Measurements from ENCODE around the gene SGSM2. TPM values are rescaled to one million over a fixed set of nuclear protein-coding genes. Genes with fewer than 3 reads are reported as not detected.

Gene SGSM2
- total RNA-seq, 4 donors from 2014 or later: 32.9 to 58.6 (median 47.4) TPM

DNA sequence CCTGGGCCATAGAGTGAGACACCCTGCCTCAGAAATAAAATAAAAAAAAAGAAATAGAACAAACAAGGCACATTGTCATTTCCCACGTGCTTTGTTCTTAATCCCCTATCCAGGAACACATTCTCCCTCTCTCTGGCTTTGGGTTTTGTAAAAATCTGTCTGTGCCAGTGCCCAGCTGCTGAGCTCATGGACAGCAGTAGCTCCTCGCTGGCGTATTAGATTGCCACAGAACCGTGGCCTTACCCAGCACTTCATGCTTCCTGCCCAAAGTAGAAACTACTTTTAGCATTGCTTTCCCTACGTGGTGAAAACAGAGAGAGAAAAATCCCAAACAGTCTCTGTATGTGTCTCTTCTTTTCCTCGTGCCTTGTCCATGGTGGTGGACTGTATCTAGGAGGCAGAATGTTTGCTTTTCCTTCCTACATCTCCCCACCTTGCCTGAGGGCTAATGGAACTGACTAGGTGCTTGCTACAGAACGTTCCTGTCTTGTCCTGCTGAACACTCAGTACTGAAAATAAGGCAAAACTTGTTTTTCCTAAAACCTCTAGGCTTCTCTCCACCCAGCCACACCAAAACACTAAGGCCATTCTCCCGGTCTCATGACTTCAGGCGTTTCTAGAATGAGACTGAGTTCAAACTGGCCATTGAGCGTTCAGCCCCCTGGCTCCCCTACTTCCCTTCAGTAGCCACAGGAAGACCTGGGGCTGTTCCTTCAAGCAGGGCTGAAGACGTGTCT is 37.4 kb downstream of the SGSM2 start:
- TF ChIP-seq POLR2A (IDR thresholded peaks at IDR 0.05) (no peak), EP300 (IDR thresholded peaks at IDR 0.05) (no peak), POLR2AphosphoS5 (IDR thresholded peaks at IDR 0.05) (no peak)
- TF ChIP-seq, protein P1, sequence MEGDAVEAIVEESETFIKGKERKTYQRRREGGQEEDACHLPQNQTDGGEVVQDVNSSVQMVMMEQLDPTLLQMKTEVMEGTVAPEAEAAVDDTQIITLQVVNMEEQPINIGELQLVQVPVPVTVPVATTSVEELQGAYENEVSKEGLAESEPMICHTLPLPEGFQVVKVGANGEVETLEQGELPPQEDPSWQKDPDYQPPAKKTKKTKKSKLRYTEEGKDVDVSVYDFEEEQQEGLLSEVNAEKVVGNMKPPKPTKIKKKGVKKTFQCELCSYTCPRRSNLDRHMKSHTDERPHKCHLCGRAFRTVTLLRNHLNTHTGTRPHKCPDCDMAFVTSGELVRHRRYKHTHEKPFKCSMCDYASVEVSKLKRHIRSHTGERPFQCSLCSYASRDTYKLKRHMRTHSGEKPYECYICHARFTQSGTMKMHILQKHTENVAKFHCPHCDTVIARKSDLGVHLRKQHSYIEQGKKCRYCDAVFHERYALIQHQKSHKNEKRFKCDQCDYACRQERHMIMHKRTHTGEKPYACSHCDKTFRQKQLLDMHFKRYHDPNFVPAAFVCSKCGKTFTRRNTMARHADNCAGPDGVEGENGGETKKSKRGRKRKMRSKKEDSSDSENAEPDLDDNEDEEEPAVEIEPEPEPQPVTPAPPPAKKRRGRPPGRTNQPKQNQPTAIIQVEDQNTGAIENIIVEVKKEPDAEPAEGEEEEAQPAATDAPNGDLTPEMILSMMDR (IDR thresholded peaks at IDR 0.05): no peak
- 63 to 75% methylated on average over 6 to 9 of the region's 11 CpGs for WGBS, 2 donors (ENCODE audit: low coverage in 1 of 2)
- Histone ChIP-seq H3K4me1 (peaks cover 0 to 8% (median 5%) of the 10 kb centered on the region in 3 donors), H3K4me3 (no peak overlapping the region), H3K27ac (peak overlapping the region in 2 of 4 donors; percentile 19 to 27), H3K27me3 (no peaks in the 10 kb centered on the region), H3K36me3 (peaks cover 0 to 92% of the 10 kb centered on the region in 2 donors), H3K9me3 (no peaks in the 10 kb centered on the region)
- no peak for ATAC-seq

DNA sequence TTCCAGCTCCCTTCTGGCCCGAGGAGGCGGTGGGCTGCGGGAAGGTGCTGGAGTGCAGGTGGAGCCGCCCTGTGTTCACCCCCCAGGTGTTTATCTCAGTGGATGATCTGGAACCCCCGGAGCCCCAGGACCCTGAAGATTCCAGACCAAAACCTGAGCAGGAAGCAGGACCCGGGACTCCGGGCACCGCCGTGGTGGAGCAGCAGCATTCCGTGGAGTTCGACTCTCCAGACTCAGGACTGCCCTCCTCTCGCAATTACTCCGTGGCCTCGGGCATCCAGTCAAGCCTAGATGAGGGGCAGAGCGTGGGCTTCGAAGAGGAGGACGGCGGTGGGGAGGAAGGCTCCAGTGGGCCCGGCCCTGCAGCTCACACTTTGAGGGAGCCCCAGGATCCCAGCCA is 38.1 kb downstream of the SGSM2 start:
- H3K4me1 ChIP-seq: peaks cover 0 to 1% (median 1%) of the 10 kb centered on the region in 3 donors
- WGBS, 2 donors (ENCODE audit: low coverage in 1 of 2): no CpG with 5 or more reads among the region's 19 CpGs
- no peaks in the 10 kb centered on the region for H3K27me3 ChIP-seq
- peaks cover 0 to 98% of the 10 kb centered on the region in 2 donors for H3K36me3 ChIP-seq
- H3K9me3 ChIP-seq: no peaks in the 10 kb centered on the region
- TF ChIP-seq EP300 (IDR thresholded peaks at IDR 0.05) (no peak), POLR2AphosphoS5 (IDR thresholded peaks at IDR 0.05) (no peak), POLR2A (IDR thresholded peaks at IDR 0.05) (no peak)
- TF ChIP-seq, protein P1 (IDR thresholded peaks at IDR 0.05): no peak
- ATAC-seq: no peak
- peak overlapping the region in 1 of 2 donors; percentile 8 for H3K4me3 ChIP-seq
- peak overlapping the region in 2 of 4 donors; percentile 19 to 27 for H3K27ac ChIP-seq

DNA sequence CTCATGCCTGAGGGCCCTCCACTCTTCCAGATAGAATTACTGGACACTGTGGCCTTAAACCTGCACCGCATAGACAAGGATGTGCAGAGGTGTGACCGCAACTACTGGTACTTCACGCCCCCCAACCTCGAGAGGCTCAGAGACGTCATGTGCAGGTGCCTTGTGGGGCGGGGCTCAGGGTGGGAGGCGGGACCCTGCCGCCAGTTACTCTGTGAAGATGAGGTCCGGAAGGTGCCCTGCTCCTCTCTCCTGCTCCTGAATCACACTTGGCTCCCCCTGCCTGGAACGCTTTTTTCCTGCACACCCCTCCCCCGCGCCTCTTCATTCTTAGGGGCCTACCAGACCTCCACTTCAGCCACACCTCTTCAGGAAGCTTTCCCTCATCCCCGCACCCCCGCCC is 38.8 kb downstream of the SGSM2 start:
- peaks cover 0 to 98% of the 10 kb centered on the region in 2 donors for H3K36me3 ChIP-seq
- TF ChIP-seq, protein P1 (IDR thresholded peaks at IDR 0.05): no peak
- no peak for TF ChIP-seq POLR2A (IDR thresholded peaks at IDR 0.05)
- TF ChIP-seq POLR2AphosphoS5 (IDR thresholded peaks at IDR 0.05): no peak
- no peak for TF ChIP-seq EP300 (IDR thresholded peaks at IDR 0.05)
- ATAC-seq: no peak
- 94 to 96% methylated on average over 5 to 10 of the region's 14 CpGs for WGBS, 2 donors (ENCODE audit: low coverage in 1 of 2)
- H3K4me1 ChIP-seq: no peaks in the 10 kb centered on the region
- peak overlapping the region in 1 of 2 donors; percentile 8 for H3K4me3 ChIP-seq
- H3K9me3 ChIP-seq: no peaks in the 10 kb centered on the region
- no peak overlapping the region for H3K27ac ChIP-seq
- no peaks in the 10 kb centered on the region for H3K27me3 ChIP-seq

DNA sequence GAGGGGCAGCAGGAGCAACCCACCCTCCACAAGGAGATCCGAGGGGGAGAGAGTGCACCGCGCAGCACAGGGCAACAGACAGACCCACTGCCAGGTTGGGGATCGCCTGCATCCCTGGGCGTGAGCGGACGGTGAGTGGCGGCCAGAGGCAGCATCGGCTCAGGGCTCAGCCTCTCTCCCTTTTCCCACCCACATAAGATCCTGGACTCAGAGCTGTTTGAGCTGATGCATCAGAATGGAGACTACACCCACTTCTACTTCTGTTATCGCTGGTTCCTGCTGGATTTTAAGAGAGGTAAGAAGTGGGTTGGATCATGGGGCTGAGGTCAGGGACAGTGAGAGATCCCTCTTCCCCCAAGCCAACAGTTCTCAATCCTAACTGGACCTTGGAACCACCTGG is 40.4 kb downstream of the SGSM2 start:
- peaks cover 0 to 9% (median 0%) of the 10 kb centered on the region in 3 donors for H3K4me1 ChIP-seq
- no peak overlapping the region for H3K4me3 ChIP-seq
- H3K27me3 ChIP-seq: no peaks in the 10 kb centered on the region
- TF ChIP-seq POLR2AphosphoS5 (IDR thresholded peaks at IDR 0.05) (no peak), EP300 (IDR thresholded peaks at IDR 0.05) (no peak), POLR2A (IDR thresholded peaks at IDR 0.05) (no peak)
- TF ChIP-seq, protein P1 (IDR thresholded peaks at IDR 0.05): no peak
- 70 to 96% methylated on average over 3 to 9 of the region's 10 CpGs for WGBS, 2 donors (ENCODE audit: low coverage in 1 of 2)
- no peak for ATAC-seq
- no peak overlapping the region for H3K27ac ChIP-seq
- H3K36me3 ChIP-seq: peaks cover 0 to 91% of the 10 kb centered on the region in 2 donors
- no peaks in the 10 kb centered on the region for H3K9me3 ChIP-seq

DNA sequence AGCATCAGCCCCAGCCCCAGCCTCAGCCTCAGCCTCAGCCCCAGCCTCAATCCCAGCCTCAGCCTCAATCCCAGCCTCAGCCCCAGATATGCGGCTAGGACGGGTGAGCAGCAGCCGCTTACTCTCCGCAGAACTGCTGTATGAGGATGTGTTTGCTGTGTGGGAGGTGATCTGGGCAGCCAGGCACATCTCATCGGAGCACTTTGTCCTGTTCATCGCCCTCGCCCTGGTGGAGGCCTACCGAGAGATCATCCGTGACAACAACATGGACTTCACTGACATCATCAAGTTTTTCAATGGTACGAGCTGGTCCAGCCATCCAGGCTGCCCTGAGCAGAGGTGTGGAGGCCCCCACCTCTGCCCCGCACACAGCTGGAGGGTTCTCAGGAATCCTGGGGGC is 41.6 kb downstream of the SGSM2 start:
- no CpG with 5 or more reads among the region's 11 CpGs for WGBS, 2 donors (ENCODE audit: low coverage in 1 of 2)
- TF ChIP-seq EP300 (IDR thresholded peaks at IDR 0.05) (no peak), POLR2AphosphoS5 (IDR thresholded peaks at IDR 0.05) (no peak), POLR2A (IDR thresholded peaks at IDR 0.05) (no peak)
- TF ChIP-seq, protein P1 (IDR thresholded peaks at IDR 0.05): no peak
- H3K27me3 ChIP-seq: no peaks in the 10 kb centered on the region
- H3K9me3 ChIP-seq: no peaks in the 10 kb centered on the region
- no peak overlapping the region for H3K27ac ChIP-seq
- H3K4me1 ChIP-seq: peaks cover 0 to 20% (median 3%) of the 10 kb centered on the region in 3 donors
- H3K36me3 ChIP-seq: peaks cover 0 to 78% of the 10 kb centered on the region in 2 donors
- H3K4me3 ChIP-seq: no peak overlapping the region
- no peak for ATAC-seq

All from gastroesophageal sphincter (tissue), 4 donors.